CD4-positive, alpha-beta T cell (primary cell): ENCODE results near the gene SPOCD1. TPM values are rescaled to one million over a fixed set of nuclear protein-coding genes. Genes with fewer than 3 reads are reported as not detected.

ENCODE experiments used
- ATAC-seq: fragments of 200-7000 bp; cut with Tn5 transposase; one replicate; pipeline ENCODE4 v1.10.0; 2022; ENCODE audit warnings: mild to moderate bottlenecking; ENCODE audit not compliant: poor library complexity
- CTCF ChIA-PET: fragments of 350-600 bp; sonication (Branson Sonifier 250); formaldehyde crosslinking; loops from one replicate; lab custom pipeline; 2021; ENCODE audit warnings: antibody characterized with exemption, inconsistent platforms; lab: Charles Lee
- POLR2A ChIA-PET: fragments of 350-600 bp; sonication (Branson Sonifier 250); formaldehyde crosslinking; loops from one replicate; lab custom pipeline; 2021; ENCODE audit warnings: antibody characterized with exemption, inconsistent platforms; lab: Charles Lee
- DNase-seq, 14 experiments: peaks; one replicate each; pipeline ENCODE4 v3.0.0-alpha.2; 2013 to 2020; ENCODE audit warnings: mixed read lengths in 2 of 14
- H3K27ac ChIP-seq, 2 donors: one replicate each; pipeline versions ENCODE4 v1.5.1 to v1.7.0; 2013; ENCODE audit warnings: low read length in 2 of 2, low read depth in 1 of 2, mild to moderate bottlenecking in 1 of 2
- H3K27me3 ChIP-seq, 2 experiments: 1 replicate in 1 of 2; 2 replicates in 1 of 2; pipeline versions ENCODE4 v1.6.1 to v1.7.0; 2013; ENCODE audit warnings: low read length in 2 of 2, control low read depth in 1 of 2, mild to moderate bottlenecking in 1 of 2, moderate library complexity in 1 of 2; ENCODE audit not compliant: insufficient read depth in 2 of 2, control insufficient read depth in 1 of 2
- H3K36me3 ChIP-seq: one replicate; pipeline ENCODE4 v1.6.1; 2013; ENCODE audit warnings: low read length, control low read depth; ENCODE audit not compliant: insufficient read depth
- H3K4me1 ChIP-seq: one replicate; pipeline ENCODE4 v1.6.1; 2013; ENCODE audit warnings: low read length, control low read depth; ENCODE audit not compliant: insufficient read depth
- H3K4me3 ChIP-seq: one replicate; pipeline ENCODE4 v1.5.1; 2013; ENCODE audit warnings: mild to moderate bottlenecking, low read length, moderate library complexity
- H3K9me3 ChIP-seq, 2 experiments: 1 replicate in 1 of 2; 2 replicates in 1 of 2; pipeline versions ENCODE4 v1.6.1 to v1.7.0; 2013; ENCODE audit warnings: low read length in 2 of 2, mild to moderate bottlenecking in 2 of 2, control low read depth in 1 of 2, moderate library complexity in 1 of 2; ENCODE audit not compliant: control insufficient read depth in 1 of 2, insufficient read depth in 1 of 2
- H3K27ac Mint-ChIP-seq: one replicate; pipeline ENCODE4 v1.8.0; 2020; ENCODE audit warnings: mixed read lengths
- H3K27me3 Mint-ChIP-seq: one replicate; pipeline ENCODE4 v1.8.0; 2021; ENCODE audit warnings: mixed read lengths
- H3K36me3 Mint-ChIP-seq: one replicate; pipeline ENCODE4 v1.8.0; 2021; ENCODE audit warnings: low read depth, mixed read lengths
- H3K4me1 Mint-ChIP-seq: one replicate; pipeline ENCODE4 v1.8.0; 2021; ENCODE audit warnings: low read depth, mixed read lengths
- H3K4me3 Mint-ChIP-seq: one replicate; pipeline ENCODE4 v1.8.0; 2020; ENCODE audit warnings: mild to moderate bottlenecking, mixed read lengths
- H3K9me3 Mint-ChIP-seq: one replicate; pipeline ENCODE4 v1.8.0; 2020; ENCODE audit warnings: mixed read lengths
- intact Hi-C, 2 experiments: fragments of 100-400 bp; cut with DNase I in 1 of 2; cut with micrococcal nuclease in 1 of 2; formaldehyde crosslinking; loops; one replicate each; pipeline versions ENCODE4 v1.15.1 to v1.9.0; 2023 to 2025; cut with DNase I, micrococcal nuclease
- total RNA-seq, 174 experiments: library from RNA in 2 of 174; stranded (reverse) in 2 of 174; gene quantifications; one replicate each; pipeline ENCODE4 v1.2.3 and lab custom pipeline; 2021 to 2026
- TF ChIP-seq, protein P1 (sequence below): fragments of 200-600 bp; IDR thresholded peaks from one replicate; pipeline ENCODE4 v1.8.0; 2022; ENCODE audit warnings: antibody characterized with exemption, mild to moderate bottlenecking

SPOCD1 gene
- total RNA-seq, 2 experiments from 2014 or later = 0.11 to 0.27 TPM

DNA sequence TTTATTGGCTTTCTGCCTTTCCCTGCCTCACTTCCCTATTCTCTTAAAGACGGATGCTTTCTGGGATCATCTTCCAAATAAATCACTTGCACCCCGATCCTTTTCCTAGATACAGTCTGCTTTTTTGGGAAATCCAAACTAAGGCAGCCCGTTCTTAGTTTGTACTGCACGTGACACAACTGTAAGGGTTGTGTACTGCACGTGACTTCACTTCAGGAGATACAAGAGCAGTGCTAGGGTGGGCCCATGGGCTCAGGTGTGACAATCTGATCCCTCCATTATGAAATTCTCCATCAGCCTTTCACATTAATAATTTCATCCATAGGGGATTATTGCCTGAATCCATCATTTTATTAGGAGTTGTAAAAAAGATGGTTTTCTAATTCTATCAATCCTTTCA, 33.8 kb upstream of the SPOCD1 start:
- CTCF ChIA-PET = no interaction called here
- TF ChIP-seq, protein P1, sequence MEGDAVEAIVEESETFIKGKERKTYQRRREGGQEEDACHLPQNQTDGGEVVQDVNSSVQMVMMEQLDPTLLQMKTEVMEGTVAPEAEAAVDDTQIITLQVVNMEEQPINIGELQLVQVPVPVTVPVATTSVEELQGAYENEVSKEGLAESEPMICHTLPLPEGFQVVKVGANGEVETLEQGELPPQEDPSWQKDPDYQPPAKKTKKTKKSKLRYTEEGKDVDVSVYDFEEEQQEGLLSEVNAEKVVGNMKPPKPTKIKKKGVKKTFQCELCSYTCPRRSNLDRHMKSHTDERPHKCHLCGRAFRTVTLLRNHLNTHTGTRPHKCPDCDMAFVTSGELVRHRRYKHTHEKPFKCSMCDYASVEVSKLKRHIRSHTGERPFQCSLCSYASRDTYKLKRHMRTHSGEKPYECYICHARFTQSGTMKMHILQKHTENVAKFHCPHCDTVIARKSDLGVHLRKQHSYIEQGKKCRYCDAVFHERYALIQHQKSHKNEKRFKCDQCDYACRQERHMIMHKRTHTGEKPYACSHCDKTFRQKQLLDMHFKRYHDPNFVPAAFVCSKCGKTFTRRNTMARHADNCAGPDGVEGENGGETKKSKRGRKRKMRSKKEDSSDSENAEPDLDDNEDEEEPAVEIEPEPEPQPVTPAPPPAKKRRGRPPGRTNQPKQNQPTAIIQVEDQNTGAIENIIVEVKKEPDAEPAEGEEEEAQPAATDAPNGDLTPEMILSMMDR = no peak
- Histone ChIP-seq H3K9me3 (no peaks in the 10 kb centered on the region), H3K36me3 (no peaks in the 10 kb centered on the region), H3K27ac (no peak overlapping the region), H3K4me3 (no peak overlapping the region), H3K4me1 (peaks cover 38% of the 10 kb centered on the region), H3K27me3 (no peaks in the 10 kb centered on the region)
- Mint-ChIP-seq H3K36me3 (no peaks in the 10 kb centered on the region), H3K4me3 (peak overlapping the region; percentile 11), H3K4me1 (peaks cover 69% of the 10 kb centered on the region), H3K9me3 (no peaks in the 10 kb centered on the region), H3K27ac (peak overlapping the region; percentile 78), H3K27me3 (no peaks in the 10 kb centered on the region)
- intact Hi-C loops = loop anchor here in 1 of 2 experiments (5.0 kb wide), 1 partner anchor 38 kb away; no protein-coding TSS in a partner anchor
- ATAC-seq (no peak), DNase-seq (no peak)
- POLR2A ChIA-PET = interaction anchor here (0.6 to 2.2 kb wide), 5 partner anchors 22 to 136 kb away, joined by 3 to 20 read pairs (median 5); partner anchors contain the start of gene PTP4A2

DNA sequence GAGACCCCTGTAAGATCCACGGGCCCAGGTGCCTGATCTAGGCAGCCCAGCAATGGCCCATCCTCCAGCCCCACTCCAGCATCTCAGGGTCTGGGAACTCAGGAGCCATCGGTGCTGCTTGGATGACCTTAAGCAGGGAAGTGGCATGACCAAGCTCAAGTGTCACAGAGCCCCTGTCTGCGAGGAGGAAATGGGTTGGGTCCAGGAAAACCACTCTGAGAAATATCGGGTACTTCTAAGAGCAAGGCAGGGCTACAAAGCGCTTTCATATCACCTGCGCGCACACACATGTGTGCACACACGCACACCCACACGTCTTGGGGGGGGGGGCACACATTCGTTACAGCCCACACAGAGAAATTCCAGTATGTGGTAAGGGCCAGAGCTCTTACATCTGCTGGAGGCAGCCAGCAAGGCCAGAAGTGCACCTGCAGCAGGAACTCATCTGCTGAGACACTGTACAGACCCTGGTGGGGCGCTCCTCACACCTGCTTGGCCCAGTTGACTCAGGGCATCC, 32.6 kb upstream of the SPOCD1 start:
- ATAC-seq (peak; percentile 80), DNase-seq (peak; percentile 24 to 77 (median 45))
- Mint-ChIP-seq H3K27me3 (no peaks in the 10 kb centered on the region), H3K27ac (peak overlapping the region; percentile 78), H3K4me1 (peaks cover 68% of the 10 kb centered on the region), H3K36me3 (no peaks in the 10 kb centered on the region), H3K4me3 (peak overlapping the region; percentile 54), H3K9me3 (no peaks in the 10 kb centered on the region)
- TF ChIP-seq, protein P1 = no peak
- Histone ChIP-seq H3K27me3 (no peaks in the 10 kb centered on the region), H3K27ac (peak overlapping the region; percentile 33 to 55), H3K4me3 (peak overlapping the region; percentile 12), H3K4me1 (peaks cover 38% of the 10 kb centered on the region), H3K36me3 (no peaks in the 10 kb centered on the region), H3K9me3 (no peaks in the 10 kb centered on the region)
- CTCF ChIA-PET = interaction anchor here (0.6 kb wide), 1 partner anchor 29 kb away, joined by 3 read pairs; no protein-coding TSS in a partner anchor
- intact Hi-C loops = loop anchor here in 1 of 2 experiments (5.0 kb wide), 1 partner anchor 39 kb away; no protein-coding TSS in a partner anchor
- POLR2A ChIA-PET = interaction anchor here (0.6 to 2.2 kb wide), 17 partner anchors 10 to 271 kb away, joined by 3 to 20 read pairs (median 3); partner anchors contain the start of genes KHDRBS1 and PTP4A2

DNA sequence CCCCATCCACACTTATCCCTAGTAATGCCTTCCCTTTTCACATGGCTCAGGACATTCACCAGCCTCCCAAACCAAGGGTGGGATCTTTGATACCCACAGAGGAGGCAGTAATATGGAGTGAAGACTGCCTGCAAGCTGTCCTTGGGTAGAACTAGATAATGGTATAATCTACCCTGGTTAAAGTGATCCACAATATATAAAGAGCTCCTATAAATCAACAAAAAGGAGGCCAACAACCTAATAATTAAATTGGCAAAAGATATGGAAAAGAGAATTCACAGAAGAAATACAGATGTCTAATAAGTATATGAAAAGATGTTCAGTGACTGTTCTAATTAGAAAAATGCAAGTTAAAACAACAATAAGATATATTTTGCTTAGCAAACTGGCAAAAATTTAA, 30.7 kb upstream of the SPOCD1 start:
- no peak for DNase-seq
- no peak for ATAC-seq
- H3K9me3 Mint-ChIP-seq = no peaks in the 10 kb centered on the region
- POLR2A ChIA-PET = no interaction called here
- peak overlapping the region; percentile 78 for H3K27ac Mint-ChIP-seq
- peaks cover 42% of the 10 kb centered on the region for H3K4me1 ChIP-seq
- CTCF ChIA-PET = no interaction called here
- intact Hi-C loops = loop anchor here in 1 of 2 experiments (5.0 kb wide), 1 partner anchor 41 kb away; no protein-coding TSS in a partner anchor
- peaks cover 75% of the 10 kb centered on the region for H3K4me1 Mint-ChIP-seq
- no peaks in the 10 kb centered on the region for H3K27me3 ChIP-seq
- no peak overlapping the region for H3K4me3 ChIP-seq
- TF ChIP-seq, protein P1 = no peak
- no peaks in the 10 kb centered on the region for H3K36me3 Mint-ChIP-seq
- H3K36me3 ChIP-seq = no peaks in the 10 kb centered on the region
- H3K27ac ChIP-seq = peak overlapping the region in 1 of 2 donors; percentile 49
- H3K27me3 Mint-ChIP-seq = no peaks in the 10 kb centered on the region
- peaks cover 0 to 7% of the 10 kb centered on the region in 2 experiments for H3K9me3 ChIP-seq
- no peak overlapping the region for H3K4me3 Mint-ChIP-seq
